CD4-positive, alpha-beta T cell treated with Interleukin-6 at 100 ng/mL for 8 hours (primary cell): ENCODE results near the gene ULBP1.
"Not testable (repeated sequence)": the region's sequence is repeated elsewhere in the genome, so short reads cannot be mapped to it uniquely, and the experiment has no call there.

ENCODE experiments used
- DNase-seq: peaks from one replicate; pipeline ENCODE4 v3.0.0-alpha.2; 2020; ENCODE audit warnings: mixed read lengths, low spot score

The ULBP1 gene

GRCh38 chr6:149933461-149933860 lies 30.3 kb upstream of the ULBP1 start:
- DNase-seq: no peak

- DNase-seq: peak; percentile 67
These were observed 29.2 kb upstream of the ULBP1 start for GRCh38 chr6:149934249-149935156.

GRCh38 chr6:149935246-149935645 lies 28.5 kb upstream of the ULBP1 start:
- no peak for DNase-seq

- DNase-seq: no peak
These were observed 28.1 kb upstream of the ULBP1 start for GRCh38 chr6:149935668-149936067.

- DNase-seq: no peak
These were observed 27.0 kb upstream of the ULBP1 start for GRCh38 chr6:149936743-149937142.

- DNase-seq: not testable (repeated sequence)
These were observed 25.7 kb upstream of the ULBP1 start for GRCh38 chr6:149938013-149938570.

GRCh38 chr6:149938571-149939355 lies 25.0 kb upstream of the ULBP1 start:
- peak; percentile 24 for DNase-seq

- no peak for DNase-seq
These were observed 24.4 kb upstream of the ULBP1 start for GRCh38 chr6:149939356-149939648.

- no peak for DNase-seq
These were observed 23.7 kb upstream of the ULBP1 start for GRCh38 chr6:149939909-149940671.

- no peak for DNase-seq
These were observed 23.1 kb upstream of the ULBP1 start for GRCh38 chr6:149940672-149940982.

- peak; percentile 86 for DNase-seq
These were observed 21.9 kb upstream of the ULBP1 start, which contains the start of gene ULBP2 for GRCh38 chr6:149941583-149942460. Gene ULBP2 (plus strand): TSS chr6:149942014. CDS start chr6:149942073, 59 bp downstream.

GRCh38 chr6:149942461-149942829 lies 21.3 kb upstream of the ULBP1 start:
- DNase-seq: no peak

- not testable (repeated sequence) for DNase-seq
These were observed 20.4 kb upstream of the ULBP1 start for GRCh38 chr6:149943321-149943720.

- not testable (repeated sequence) for DNase-seq
These were observed 18.5 kb upstream of the ULBP1 start for GRCh38 chr6:149945276-149945675.

- DNase-seq: not testable (repeated sequence)
These were observed 17.1 kb upstream of the ULBP1 start for GRCh38 chr6:149946631-149947030.

- DNase-seq: not testable (repeated sequence)
These were observed 16.2 kb upstream of the ULBP1 start for GRCh38 chr6:149947533-149947932.

- DNase-seq: no peak
These were observed 15.7 kb upstream of the ULBP1 start for GRCh38 chr6:149948011-149948410.

GRCh38 chr6:149948616-149949015 lies 15.1 kb upstream of the ULBP1 start:
- no peak for DNase-seq

GRCh38 chr6:149950423-149950822 lies 13.3 kb upstream of the ULBP1 start:
- DNase-seq: no peak

- DNase-seq: no peak
These were observed 12.6 kb upstream of the ULBP1 start for GRCh38 chr6:149951096-149951495.

- no peak for DNase-seq
These were observed 12.1 kb upstream of the ULBP1 start for GRCh38 chr6:149951626-149952025.
